Stimulated activated naive CD8-positive, alpha-beta T cell treated with anti-CD3 and anti-CD28 coated beads, Interleukin-15, amount 100 ng/mL, for 72 hours (primary cell): ENCODE results near the gene TRMU.

Experiments
- ATAC-seq: fragments of 150-1000 bp; cut with Tn5 transposase; 2 replicates; pipeline ENCODE4 v1.10.0; 2021; ENCODE audit warnings: mild to moderate bottlenecking, moderate library complexity
- DNase-seq, 2 donors: peaks; one replicate each; pipeline ENCODE4 v3.0.0; 2021 to 2022
- H3K27ac Mint-ChIP-seq, 2 donors: one replicate each; pipeline ENCODE4 v1.8.0; 2022; ENCODE audit warnings: mild to moderate bottlenecking in 2 of 2, mixed read lengths in 2 of 2, moderate library complexity in 2 of 2
- H3K27me3 Mint-ChIP-seq: one replicate; pipeline ENCODE4 v1.8.0; 2022; ENCODE audit warnings: mixed read lengths
- H3K4me1 Mint-ChIP-seq: one replicate; pipeline ENCODE4 v1.8.0; 2022; ENCODE audit warnings: mild to moderate bottlenecking, mixed read lengths
- H3K4me3 Mint-ChIP-seq, 2 donors: one replicate each; pipeline ENCODE4 v1.8.0; 2022; ENCODE audit warnings: mild to moderate bottlenecking in 2 of 2, mixed read lengths in 2 of 2, moderate library complexity in 1 of 2
- H3K9me3 Mint-ChIP-seq, 2 donors: one replicate each; pipeline ENCODE4 v1.8.0; 2022; ENCODE audit warnings: mixed read lengths in 2 of 2

Gene TRMU

DNA sequence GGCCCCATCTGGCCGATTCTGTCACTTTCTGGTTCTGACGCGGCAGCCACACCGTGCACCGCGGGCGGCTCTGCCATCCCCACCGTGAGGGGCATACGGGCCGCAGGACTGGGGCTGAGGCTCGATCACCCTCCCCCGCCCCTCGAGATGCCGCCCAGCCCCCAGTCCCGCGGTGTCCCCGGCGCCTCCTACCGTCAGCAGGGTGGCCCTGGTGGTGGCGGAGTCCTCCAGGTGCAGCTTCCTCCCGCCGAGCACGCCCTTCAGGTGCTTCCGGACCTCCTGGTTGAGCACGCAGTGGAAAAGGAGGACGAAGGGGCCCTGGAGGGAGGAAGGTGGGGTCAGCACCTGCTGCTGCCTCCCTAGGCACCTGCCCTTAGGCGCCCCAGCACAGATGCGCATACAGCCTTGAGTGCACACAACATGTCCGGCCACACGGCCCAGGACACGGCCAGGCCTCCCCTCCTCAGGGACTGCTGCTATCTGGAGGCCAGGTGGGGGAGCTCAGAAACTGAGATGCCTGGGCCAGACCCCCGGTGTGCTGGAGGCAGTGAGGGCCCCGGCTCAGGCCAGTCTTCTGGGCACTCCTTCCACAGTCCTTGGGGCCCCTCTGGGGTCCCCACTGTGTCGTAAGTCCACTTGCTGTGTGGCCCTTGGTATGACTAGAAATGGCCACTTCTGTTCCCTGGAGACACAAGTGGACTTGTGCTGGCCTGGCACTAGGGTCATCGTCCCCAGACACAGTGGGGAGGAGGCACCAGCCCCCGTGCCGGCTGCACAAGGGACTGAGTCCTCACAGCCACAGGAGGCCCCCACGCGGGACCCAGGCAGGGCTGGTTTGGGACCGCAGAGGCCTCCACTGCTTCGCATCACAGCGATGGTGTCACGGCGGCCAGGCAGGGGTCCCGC lies 31.5 kb downstream of the TRMU start:
- Mint-ChIP-seq H3K4me3 (peak overlapping the region in 1 of 2 donors; percentile 53), H3K27ac (no peak overlapping the region), H3K4me1 (peaks cover 30% of the 10 kb centered on the region), H3K9me3 (no peaks in the 10 kb centered on the region), H3K27me3 (peaks cover 28% of the 10 kb centered on the region)
- DNase-seq: no peak
- peak; percentile 18 for ATAC-seq

DNA sequence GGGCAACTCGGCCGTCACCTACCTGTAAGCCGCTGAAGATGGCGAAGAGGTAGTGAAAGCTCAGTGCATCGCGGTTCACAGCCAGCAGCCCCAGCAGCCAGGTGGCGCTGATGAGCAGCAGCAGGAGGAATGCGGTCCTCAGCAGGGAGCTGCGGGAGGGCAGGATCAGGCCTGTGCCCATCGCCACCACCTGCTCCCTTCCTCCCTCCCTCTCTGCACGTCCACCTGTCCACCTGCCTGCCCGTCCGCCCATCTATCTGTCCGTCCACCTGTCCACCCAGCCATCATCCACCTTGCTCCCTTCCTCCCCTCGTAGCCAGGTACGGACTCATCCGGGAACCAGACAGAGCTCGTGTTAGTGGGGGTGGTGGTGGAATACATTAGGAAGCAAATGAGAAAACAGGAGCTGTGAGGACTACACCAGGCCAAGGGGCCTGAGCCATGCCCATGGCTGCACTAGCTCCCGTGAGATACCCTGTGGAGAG lies 32.2 kb downstream of the TRMU start:
- H3K9me3 Mint-ChIP-seq: no peaks in the 10 kb centered on the region
- H3K4me1 Mint-ChIP-seq: peaks cover 28% of the 10 kb centered on the region
- peak; percentile 71 to 72 for DNase-seq
- peak; percentile 71 for ATAC-seq
- H3K27ac Mint-ChIP-seq: no peak overlapping the region
- H3K4me3 Mint-ChIP-seq: peak overlapping the region in 1 of 2 donors; percentile 53
- peaks cover 30% of the 10 kb centered on the region for H3K27me3 Mint-ChIP-seq

DNA sequence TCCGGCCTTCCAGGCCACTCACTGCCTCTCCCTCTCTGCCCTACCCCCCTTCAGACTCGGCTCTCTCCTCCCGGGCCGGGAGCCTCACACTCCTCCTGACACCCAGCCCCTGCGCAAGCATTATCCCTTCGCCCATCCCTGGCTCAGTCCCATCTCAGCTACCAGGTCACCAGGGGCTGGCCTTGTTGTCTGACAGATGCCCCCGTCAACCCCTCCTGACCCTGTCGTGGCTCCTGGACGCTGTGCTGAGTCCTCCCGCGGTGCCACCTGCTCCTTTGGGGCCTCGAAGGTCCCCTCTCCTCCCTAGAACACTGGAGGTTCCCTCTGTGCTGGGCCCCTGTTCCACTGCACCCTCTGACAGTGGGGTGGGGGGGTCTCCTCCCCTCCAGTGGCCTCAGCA lies 32.9 kb downstream of the TRMU start:
- no peaks in the 10 kb centered on the region for H3K9me3 Mint-ChIP-seq
- H3K27ac Mint-ChIP-seq: peak overlapping the region in 1 of 2 donors; percentile 72
- no peak overlapping the region for H3K4me3 Mint-ChIP-seq
- peaks cover 26% of the 10 kb centered on the region for H3K27me3 Mint-ChIP-seq
- peaks cover 31% of the 10 kb centered on the region for H3K4me1 Mint-ChIP-seq
- DNase-seq (no peak), ATAC-seq (no peak)

DNA sequence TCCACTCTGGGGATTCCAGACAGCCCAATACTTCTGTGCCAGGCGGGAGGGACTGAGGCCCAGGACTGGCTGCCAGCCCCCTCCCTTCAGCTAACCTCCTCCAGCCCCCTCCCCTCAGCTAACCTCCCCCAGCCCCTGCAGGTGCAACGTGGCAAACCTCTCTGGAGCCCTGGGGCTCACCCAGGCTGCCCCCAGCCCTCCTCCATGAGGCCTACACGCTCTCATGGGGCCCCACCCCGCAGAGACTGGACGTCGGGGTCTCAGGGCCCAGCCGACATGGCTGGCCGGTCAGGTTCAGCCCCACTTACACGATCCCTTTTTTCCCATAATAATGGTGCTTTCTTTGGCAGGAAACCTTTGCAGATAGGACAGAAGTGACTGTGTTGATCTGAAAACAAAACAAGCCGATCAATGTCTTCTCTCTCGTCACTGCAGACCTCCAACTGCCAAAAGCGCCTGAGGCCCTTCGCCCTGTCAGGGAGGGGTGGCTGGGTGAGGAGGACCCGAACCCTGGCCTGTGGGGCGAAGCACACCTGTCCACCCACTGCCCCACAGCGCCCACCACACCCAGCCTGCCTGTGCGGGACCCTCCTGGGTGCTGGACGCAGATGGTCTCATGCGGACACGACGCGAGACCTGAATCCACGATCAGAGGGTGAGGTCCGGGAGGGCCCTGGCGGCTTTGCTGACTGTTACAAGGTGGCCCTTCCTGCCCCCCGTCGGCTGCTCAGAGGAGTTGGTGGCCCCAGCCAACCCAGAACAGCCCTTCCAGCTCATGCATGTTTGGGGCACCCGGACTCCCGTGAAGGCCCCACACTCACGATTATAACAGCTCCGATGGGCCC lies 33.6 kb downstream of the TRMU start:
- no peak overlapping the region for H3K4me3 Mint-ChIP-seq
- ATAC-seq: no peak
- DNase-seq: no peak
- no peaks in the 10 kb centered on the region for H3K9me3 Mint-ChIP-seq
- H3K4me1 Mint-ChIP-seq: peaks cover 37% of the 10 kb centered on the region
- no peak overlapping the region for H3K27ac Mint-ChIP-seq
- H3K27me3 Mint-ChIP-seq: peaks cover 26% of the 10 kb centered on the region

DNA sequence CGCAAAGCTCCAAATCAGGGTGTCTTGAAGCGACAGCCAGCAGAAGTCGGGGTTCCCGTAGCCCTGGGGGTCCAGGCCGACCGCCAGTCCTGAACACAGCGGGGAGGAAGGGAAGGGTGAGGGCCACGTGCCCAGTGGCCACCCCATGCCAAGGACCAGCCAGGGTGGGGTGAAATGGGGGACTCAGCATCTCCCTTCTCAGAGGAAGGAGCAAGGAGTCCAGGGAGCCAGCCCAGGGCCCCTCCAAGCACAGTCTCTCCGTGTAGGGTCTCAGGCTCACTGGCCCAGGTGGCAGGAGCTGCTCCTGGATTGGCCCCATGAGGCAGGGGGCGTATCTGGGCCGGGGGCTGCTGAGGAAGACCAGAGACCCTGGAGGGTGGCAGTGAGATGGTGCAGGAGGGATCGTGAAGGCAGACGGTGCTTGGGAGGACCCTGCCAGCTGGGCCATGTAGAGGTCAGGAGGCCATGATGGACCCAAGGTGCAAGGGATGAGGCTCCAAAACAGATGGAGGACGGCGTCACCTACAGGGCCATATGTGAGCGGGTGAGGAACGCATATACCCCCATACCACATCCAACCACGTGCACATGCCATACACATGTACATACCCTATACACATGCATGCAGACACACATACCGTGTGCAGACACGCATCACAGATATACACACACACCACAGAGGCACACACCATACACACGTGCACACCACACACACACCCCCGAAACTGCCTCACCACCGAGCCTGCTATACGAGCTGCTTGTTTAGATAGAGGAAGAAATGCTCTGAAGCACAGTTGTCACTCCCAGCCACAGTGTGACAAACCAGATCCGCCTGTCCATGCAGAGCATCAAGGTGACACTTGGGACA lies 34.4 kb downstream of the TRMU start:
- Mint-ChIP-seq H3K4me3 (no peak overlapping the region), H3K9me3 (peaks cover 0 to 2% of the 10 kb centered on the region in 2 donors), H3K27ac (no peak overlapping the region), H3K27me3 (peaks cover 26% of the 10 kb centered on the region), H3K4me1 (peaks cover 42% of the 10 kb centered on the region)
- DNase-seq: no peak
- no peak for ATAC-seq

DNA sequence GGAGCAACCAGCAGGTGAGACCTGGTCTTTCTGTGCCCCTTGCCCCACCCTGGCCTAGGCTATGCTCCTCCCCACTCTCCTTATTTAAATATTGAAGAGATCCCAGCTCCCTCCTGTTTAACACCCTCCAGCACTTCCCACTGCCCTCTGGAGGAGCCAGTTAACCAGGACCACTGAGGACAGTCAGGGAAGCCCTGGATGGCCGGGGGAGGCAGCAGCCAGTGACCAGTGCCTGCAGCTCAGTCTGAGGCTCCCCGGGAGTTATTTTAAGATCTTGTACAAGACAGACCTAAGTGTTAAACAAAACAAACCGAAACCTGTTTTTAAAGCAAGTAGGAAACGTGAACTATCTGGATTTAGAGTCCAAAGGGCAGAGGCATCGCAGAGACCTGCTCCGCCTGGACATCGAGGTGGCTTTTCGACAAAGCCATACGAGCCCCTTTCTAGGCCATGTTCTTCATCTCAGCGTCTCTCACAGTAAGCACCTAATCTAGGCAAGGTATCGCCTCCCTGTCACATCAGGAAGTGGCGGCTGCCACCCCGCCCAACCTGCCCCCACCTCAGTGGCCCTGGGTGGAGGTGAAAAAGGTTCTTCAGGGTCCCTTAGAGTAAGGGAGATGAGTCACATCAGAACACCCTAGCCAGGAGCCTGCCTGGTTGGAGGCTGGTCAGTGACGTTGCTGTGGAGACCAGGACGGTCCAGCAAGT lies 35.2 kb downstream of the TRMU start:
- DNase-seq (no peak), ATAC-seq (no peak)
- Mint-ChIP-seq H3K4me1 (peaks cover 42% of the 10 kb centered on the region), H3K27ac (no peak overlapping the region), H3K27me3 (peaks cover 26% of the 10 kb centered on the region), H3K9me3 (peaks cover 6 to 10% of the 10 kb centered on the region in 2 donors), H3K4me3 (no peak overlapping the region)

DNA sequence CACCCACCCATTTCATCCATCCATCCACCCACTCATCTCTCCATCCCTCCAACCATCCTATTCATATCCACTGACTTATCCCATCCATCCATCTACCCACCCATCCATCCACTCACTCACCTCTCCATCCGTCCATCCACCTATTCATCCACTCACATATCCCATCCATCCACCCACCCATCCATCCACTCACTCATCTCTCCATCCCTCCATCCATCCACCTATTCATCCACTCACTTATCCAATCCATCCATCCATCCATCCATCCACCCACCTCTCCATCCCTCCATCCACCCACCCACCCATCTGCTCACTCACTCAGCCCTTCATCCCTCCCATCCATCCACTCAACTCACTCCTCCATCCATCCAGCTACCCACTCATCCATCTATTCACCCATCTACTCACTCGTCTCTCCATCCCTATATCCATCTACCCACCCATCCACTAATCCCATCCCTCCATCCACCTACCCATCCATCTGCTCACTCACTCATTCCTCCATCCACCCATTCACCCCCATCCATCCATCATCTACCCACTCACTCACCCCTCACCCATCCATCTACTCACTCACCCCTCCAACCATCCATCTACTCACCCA lies 36.2 kb downstream of the TRMU start:
- H3K4me1 Mint-ChIP-seq: peaks cover 42% of the 10 kb centered on the region
- ATAC-seq (no peak), DNase-seq (no peak)
- H3K27me3 Mint-ChIP-seq: peaks cover 26% of the 10 kb centered on the region
- no peak overlapping the region for H3K4me3 Mint-ChIP-seq
- peaks cover 10 to 18% of the 10 kb centered on the region in 2 donors for H3K9me3 Mint-ChIP-seq
- H3K27ac Mint-ChIP-seq: no peak overlapping the region

DNA sequence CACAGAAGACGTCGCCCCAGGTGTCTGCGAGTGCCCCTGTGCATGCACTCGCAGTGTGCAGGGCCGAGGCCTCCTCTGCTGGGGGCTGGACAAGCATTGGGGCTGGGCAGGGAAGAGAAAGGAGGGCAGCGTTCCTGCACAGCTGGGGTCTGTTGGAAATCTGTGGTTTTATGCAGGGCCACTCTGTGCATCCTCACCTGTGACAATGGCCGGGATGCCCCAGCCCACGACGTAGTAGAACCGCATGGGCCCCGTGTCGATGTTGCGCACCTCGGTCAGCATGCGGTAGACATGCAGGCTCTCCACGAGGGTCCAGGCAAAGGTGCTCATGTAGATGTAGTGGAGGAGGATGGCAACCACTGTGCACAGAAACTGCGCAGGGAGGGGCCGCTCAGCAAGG lies 37.2 kb downstream of the TRMU start:
- Mint-ChIP-seq H3K4me3 (peak overlapping the region in 1 of 2 donors; percentile 38), H3K27me3 (peaks cover 26% of the 10 kb centered on the region), H3K27ac (no peak overlapping the region), H3K4me1 (peaks cover 40% of the 10 kb centered on the region), H3K9me3 (peaks cover 10 to 26% of the 10 kb centered on the region in 2 donors)
- DNase-seq: no peak
- no peak for ATAC-seq

DNA sequence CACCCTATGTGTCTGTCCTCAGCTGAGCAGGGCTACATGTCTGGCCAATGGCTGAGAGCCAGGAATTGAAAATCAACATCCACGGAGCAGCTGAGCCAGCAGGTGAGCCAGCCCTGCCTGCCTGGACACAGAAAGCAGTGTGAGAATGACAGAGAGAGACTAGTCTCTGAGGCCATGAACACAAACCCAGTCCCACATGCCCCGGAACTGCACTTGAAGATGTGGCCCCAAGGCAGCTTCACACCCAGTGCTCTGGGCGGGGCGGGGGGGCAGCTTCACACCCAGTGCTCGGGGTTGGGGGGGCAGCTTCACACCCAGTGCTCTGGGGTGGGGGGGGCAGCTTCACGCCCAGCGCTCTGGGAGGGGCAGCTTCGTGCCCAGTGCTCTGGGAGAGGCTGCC lies 37.6 kb downstream of the TRMU start:
- DNase-seq (no peak), ATAC-seq (no peak)
- H3K27ac Mint-ChIP-seq: no peak overlapping the region
- H3K27me3 Mint-ChIP-seq: peaks cover 26% of the 10 kb centered on the region
- peak overlapping the region in 1 of 2 donors; percentile 8 for H3K4me3 Mint-ChIP-seq
- H3K9me3 Mint-ChIP-seq: peaks cover 10 to 26% of the 10 kb centered on the region in 2 donors
- H3K4me1 Mint-ChIP-seq: peaks cover 36% of the 10 kb centered on the region

DNA sequence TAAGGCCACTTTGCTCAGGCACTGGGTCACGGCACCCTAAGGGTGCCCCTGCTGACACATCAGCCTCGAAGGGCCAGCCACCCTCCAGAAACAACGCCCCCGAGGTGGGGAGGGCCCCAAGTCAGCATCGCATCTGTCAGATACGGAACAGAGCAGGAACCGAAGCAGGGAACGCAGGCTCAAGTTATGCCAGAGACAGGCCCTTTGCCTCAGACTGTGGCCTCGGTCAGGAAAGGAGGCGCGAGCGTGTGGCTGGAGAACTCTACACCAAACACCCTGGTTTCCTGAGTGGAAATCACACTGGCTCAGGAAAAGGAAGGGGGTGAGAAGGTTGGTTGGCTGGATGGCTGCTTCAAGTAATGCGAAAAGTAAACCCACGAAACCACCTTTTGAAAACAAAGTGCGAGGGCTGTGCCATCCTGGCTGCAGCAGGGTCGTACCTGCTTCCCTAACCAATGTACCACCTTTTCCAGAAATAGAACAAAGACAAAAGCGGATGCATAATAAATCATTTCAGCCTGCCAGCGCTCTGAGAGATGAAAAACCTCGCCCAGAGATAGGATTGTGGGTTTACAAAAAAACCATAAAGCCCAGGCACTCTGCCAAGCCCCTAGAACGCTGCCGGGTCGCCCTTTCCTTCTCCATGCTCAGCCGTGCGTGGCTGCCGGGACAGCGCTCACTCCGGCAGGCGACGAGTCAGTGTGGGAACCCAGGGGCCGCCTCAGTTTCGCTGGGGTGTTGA lies 38.6 kb downstream of the TRMU start:
- Mint-ChIP-seq H3K9me3 (peaks cover 10 to 26% of the 10 kb centered on the region in 2 donors), H3K27me3 (peaks cover 18% of the 10 kb centered on the region), H3K4me1 (peaks cover 36% of the 10 kb centered on the region), H3K27ac (peak overlapping the region in 1 of 2 donors; percentile 26), H3K4me3 (peak overlapping the region; percentile 21 to 40)
- ATAC-seq (peak; percentile 56), DNase-seq (no peak)

DNA sequence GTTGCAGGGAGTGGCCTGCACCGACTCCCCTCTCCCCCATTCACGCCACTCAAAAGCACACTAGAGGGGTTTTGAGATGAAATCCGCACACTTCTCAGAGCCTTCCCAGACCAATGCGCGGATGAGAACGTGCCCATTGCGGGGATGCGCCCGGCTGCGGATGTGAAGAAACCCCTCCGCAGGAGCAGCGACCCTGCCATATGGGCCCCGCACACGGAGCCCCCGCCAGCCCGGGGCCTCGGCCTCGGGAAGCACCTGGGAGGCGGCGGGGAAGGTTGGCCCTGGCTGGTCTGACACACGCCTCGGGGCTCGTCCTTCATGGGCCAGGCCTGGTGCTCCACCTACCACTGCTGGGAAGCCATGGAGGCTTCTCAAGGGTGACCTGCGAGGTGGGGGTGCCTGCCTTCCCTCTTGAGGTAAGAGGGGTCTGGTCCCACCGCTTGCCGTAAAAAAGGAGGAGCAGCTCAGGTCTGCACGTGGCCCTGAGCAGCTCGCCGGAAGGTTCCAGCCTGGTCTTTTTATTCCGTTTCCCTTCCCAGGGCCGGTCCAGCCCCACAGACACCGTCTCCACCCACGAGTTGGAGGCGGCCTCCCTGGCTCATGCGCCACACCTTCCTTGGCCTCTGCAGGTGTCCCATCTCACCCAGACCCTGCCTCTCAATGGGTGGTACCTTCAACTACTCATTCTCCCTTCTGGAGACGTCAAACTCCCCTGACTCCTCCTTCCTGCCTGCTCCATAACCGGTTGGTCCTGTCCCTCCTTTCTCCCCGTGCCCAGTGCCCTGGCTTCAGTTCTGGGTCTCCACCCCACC lies 39.4 kb downstream of the TRMU start:
- no peak for ATAC-seq
- Mint-ChIP-seq H3K27ac (peak overlapping the region in 1 of 2 donors; percentile 26), H3K4me1 (peaks cover 32% of the 10 kb centered on the region)

DNA sequence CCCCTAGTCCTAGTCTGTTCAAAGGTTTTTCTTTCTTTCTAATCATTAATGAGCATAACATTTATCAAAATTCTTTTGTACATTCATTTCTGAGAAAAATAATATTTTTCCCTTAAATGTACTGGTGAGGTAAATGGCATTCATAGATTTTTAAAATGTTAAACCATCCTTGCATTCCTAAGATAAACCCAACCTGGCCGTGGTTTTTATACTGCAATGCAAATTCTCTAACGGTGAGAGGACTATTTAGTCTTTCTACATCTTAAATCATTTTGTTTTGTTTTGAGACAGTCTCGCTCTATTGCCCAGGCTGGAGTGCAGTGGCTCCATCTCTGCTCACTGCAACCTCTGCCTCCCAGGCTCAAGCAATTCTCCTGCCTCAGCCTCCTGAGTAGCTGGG lies 40.6 kb downstream of the TRMU start:
- ATAC-seq (no peak), DNase-seq (no peak)
- peaks cover 10 to 26% of the 10 kb centered on the region in 2 donors for H3K9me3 Mint-ChIP-seq
- H3K4me3 Mint-ChIP-seq: no peak overlapping the region
- H3K27ac Mint-ChIP-seq: no peak overlapping the region
- H3K27me3 Mint-ChIP-seq: peaks cover 9% of the 10 kb centered on the region
- peaks cover 20% of the 10 kb centered on the region for H3K4me1 Mint-ChIP-seq

More for the DNA sequence above, 39.4 kb downstream of the TRMU start:
- H3K9me3 Mint-ChIP-seq: peaks cover 10 to 26% of the 10 kb centered on the region in 2 donors
- peaks cover 10% of the 10 kb centered on the region for H3K27me3 Mint-ChIP-seq
- H3K4me3 Mint-ChIP-seq: peak overlapping the region in 1 of 2 donors; percentile 46
- no peak for DNase-seq
